Skin epidermis (tissue), 12 donors: ENCODE results near the gene NOS1AP.

Source experiments
- H3K27ac ChIP-seq, 21 experiments: fragments of 200-600 bp; sonication (generic) in 11 of 21; one replicate each; pipeline ENCODE4 v1.5.0; 2020; ENCODE audit warnings: mild to moderate bottlenecking in 3 of 21, inconsistent platforms in 2 of 21, moderate library complexity in 2 of 21
- H3K4me3 ChIP-seq, 7 experiments: fragments of 200-600 bp; sonication (generic) in 2 of 7; one replicate each; pipeline ENCODE4 v1.5.0; 2020; ENCODE audit warnings: inconsistent platforms in 2 of 7, mild to moderate bottlenecking in 2 of 7, moderate library complexity in 1 of 7

NOS1AP gene

DNA sequence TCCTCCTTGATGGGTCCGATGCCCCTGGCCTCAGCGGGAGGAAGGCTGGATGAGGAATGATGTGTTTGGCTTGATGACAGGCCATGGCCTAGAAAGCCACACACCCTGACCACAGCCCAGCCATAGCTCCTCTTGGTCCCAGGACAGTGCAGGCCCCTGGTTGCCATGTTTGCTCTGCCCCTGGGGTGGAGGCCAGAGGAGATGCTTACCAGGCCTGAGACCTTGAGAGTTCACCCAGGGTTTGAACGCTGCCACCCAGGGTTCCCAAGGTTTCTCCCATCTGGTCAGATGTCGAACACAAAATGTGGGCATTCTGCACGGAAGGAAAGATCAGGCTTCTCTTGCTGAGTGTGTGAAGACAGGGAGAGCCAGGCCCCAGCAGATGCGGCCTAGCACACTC is 314.6 kb downstream of the NOS1AP start:
- H3K27ac ChIP-seq: no peak overlapping the region
- no peak overlapping the region for H3K4me3 ChIP-seq

DNA sequence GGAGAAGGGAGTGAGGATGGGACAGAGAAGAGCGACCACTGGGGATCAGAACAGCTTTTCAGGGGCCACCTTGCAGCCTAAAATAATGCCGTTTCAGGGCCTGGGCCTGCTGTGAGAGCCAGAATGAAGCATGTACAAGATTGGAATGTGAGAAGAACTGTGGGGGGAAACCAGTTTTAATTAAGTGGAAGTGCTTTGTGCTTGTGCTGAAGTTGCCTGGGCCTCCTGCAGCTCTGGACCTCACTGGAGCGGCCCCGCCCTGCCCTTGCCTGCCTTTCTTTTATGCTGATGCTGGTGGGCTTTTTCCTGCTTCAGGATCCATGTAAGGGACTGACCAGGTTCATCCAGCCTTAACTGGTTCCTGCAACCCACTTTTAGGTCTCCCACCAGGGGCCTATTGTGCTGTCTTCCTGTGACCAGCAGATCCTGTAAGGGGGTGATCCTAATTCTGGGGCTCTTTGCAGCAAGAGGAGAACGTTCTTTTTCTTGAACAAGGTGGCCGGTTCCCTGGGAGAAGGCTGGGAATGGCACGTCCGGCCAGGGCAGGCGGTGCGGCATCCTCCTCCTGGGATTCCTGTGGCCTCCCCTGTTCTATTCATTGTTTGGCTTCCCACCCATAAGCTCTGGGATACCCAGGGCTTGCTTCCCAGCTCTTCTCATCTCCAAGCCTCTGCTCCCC is 315.2 kb downstream of the NOS1AP start:
- H3K4me3 ChIP-seq: no peak overlapping the region
- no peak overlapping the region for H3K27ac ChIP-seq

- H3K4me3 ChIP-seq: no peak overlapping the region
- H3K27ac ChIP-seq: no peak overlapping the region
These were observed 315.8 kb downstream of the NOS1AP start for GRCh38 chr1:162385280-162385623.

DNA sequence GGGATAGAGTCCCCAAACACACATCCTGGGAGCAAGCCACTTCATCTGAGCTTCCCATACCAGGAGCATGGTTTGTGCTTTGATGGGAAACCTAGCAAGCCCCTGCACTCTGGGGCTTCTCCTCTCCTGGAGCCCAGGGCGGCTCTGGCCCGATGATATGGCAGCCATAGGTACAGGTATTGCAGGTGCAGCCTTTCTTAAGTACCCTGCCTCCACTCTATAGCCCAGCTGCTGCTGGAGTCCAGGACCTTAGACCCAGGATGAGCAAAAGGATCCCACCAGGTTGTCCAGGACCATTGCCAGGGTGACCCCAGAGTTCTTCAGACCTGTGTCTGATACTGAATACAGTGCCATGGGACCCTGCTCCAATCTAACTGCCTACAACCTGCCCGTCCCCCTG is 316.2 kb downstream of the NOS1AP start:
- H3K27ac ChIP-seq: no peak overlapping the region
- H3K4me3 ChIP-seq: no peak overlapping the region

DNA sequence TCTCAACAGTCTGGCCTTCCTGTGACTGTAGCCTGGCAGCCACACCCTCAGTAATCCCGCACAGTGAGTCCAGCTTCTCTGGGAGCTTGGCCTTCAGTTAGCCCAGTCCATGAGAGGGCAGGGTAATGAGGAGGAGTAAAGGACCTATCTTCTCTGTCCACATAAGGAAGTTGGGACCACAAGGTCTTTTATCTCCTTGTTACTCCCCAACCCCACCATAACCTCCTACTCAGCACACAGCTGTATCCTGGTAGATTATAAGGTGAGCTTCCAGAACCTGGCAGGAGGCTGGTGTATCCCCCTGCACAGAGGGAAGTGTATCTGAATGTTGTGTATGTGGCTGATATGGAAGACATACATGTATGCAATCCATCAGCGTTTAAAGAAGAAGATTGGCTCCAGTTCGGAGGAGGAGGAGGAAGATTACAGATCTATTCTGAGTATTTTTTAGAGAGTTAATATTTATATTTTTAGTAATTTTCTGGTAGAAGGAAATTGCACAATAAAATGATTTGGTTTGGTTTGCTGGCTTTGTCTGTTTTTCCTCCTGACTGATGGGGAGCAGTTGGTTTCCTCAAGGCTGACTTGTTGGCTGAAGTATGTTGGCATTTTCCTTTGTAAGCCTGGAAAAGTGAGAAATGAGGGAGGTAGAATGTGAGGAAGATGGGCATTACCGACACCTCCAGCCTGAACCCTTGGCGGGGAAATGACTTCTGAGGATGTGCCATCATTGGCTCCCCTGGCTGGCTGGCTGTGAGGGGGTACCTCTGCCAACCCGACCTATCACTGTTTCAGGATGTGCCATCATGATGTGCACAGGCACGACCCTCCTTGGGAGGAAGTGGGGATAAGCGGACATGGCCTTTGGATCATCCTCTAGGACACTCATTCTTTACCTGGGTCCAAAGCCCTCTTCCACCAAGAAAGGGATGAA is 317.1 kb downstream of the NOS1AP start:
- Histone ChIP-seq H3K4me3 (no peak overlapping the region), H3K27ac (no peak overlapping the region)

DNA sequence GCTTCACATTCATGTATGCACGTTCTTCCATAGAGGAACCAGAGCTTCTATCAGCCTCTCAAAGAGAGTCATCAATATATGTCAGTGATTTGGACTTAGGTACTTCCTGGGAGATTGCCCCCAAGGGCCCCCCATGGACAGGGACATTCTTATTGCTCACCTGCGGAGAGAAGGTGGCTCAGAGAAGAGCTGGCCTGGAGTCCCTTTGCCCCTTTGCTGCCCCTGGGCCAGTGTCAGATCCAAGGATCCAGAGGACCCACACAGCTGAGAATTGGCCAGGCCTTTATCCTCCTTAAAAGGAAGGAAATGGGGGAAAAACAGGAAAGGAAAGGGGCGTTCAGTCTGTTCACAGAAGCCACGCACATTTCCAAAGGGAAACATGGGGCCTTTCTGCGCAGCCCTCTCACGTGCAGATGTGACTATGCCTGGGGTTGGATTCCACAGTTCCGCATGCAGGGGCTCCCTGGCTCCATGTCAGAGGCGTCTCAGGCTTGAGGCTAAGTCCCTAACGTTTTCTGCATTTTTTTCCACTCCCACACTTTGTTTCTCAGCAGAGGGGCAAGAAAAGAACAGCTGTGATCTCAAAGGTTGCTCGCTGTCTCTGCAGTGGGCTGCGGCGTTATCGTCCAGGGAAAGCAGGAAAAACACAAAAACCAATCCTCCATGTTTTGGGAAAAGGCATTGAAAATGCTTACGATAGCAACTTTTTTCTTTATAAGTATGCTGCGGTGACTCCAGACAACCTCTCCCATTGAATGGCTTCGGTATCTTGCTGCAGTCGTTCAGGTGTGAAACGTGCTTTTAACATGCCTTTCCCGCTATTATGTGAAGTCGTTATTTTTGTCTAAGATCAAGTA is 318.0 kb downstream of the NOS1AP start:
- Histone ChIP-seq H3K27ac (no peak overlapping the region), H3K4me3 (no peak overlapping the region)

DNA sequence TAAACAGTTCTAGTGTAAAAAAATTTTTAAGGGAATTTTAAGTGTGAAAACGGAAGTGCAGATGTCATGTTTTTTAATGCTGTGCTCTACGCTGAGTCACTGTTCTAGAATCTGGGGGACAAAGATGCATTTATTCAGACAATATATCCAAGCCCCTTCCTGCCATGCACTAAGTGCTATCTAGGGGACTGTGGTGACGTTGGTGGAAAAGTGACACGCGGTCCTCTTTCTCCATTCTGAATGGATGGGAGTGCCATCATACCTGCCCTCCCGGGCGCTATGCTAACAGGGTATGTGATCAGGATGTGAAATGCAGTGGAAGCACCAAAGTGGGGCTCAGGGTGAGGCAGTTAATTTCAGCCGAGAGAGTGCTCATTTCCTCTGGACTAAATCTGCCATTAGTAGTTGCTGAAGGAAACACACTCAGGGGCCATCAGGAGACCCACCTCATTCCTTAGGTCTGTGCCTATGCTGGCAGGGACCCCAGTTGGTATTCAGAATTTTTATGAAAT is 318.6 kb downstream of the NOS1AP start:
- no peak overlapping the region for H3K4me3 ChIP-seq
- H3K27ac ChIP-seq: no peak overlapping the region

GRCh38 chr1:162388615-162389014 is 319.1 kb downstream of the NOS1AP start:
- no peak overlapping the region for H3K27ac ChIP-seq
- no peak overlapping the region for H3K4me3 ChIP-seq

DNA sequence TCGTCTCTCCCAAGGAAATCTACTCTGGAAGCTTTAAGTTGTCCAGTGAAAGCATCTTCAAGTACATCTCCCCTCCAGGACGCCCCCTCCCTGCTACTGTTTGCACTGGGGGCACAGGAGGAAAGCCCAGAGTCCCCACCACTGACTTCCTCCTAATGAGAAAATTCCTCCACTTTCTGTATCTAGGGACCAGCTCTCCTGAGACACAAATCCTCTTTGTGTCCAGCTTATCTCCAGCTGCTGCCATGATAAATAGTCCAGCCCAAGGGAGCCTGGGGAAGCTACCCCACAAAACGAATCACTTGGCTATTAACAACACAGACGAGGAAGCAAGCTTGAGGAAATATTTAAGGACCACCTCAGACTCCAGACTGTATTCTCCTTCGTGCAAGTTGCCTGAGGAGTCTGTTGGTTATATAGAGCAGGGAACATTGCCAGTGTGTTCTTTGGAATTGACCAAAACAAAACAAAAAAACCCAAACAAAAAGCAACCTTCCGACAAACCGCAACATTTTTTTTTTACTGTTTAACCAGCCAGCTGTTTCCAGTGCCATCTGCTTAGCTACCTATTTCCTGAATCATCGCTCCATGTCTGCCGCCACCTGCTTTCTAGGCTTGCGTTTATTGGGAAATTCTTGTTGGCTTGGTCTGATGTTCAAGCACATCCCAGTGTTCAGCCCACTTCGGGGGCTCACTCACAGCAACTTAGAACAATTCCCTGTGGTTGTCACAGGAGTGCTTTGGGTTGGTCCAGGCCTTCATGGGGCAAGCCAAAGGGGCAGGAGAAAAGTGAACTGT is 319.7 kb downstream of the NOS1AP start:
- no peak overlapping the region for H3K4me3 ChIP-seq
- no peak overlapping the region for H3K27ac ChIP-seq

GRCh38 chr1:162389971-162390370 is 320.5 kb downstream of the NOS1AP start:
- Histone ChIP-seq H3K27ac (no peak overlapping the region), H3K4me3 (no peak overlapping the region)

- Histone ChIP-seq H3K27ac (no peak overlapping the region), H3K4me3 (no peak overlapping the region)
These were observed 321.1 kb downstream of the NOS1AP start for GRCh38 chr1:162390396-162391185.

- Histone ChIP-seq H3K27ac (no peak overlapping the region), H3K4me3 (no peak overlapping the region)
These were observed 322.5 kb downstream of the NOS1AP start for GRCh38 chr1:162391790-162392563.

DNA sequence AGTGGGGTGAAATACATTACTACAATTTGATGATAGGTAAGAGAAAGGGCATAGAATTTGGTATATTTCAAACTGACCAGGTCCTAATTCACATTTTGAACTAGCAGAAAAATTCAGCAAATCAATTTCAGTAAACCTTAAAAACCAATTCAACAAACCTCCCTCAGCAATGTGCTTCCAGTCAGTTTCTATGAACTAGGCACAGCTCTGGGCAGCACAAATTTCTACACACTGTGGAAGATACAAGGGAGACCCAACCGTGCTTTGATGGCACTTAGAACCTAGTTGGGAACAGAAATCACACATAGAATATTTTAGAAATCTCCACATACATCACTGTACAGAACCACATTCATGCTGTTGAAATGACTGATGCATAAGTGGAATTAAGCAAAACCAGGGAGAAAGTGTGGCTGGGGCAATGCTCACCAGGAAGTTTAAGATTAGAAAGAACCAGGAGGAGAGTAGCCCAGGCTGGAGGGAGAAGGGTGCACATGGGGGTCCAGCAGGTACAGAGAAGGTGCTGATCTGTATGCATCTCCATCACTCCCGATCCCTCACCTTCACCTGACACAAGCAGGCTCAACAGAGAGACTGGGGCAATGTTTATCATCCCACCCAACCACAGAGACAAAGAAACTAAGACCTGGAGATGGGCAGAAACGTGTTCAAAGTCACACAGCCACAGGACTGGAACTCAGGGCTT is 326.9 kb downstream of the NOS1AP start:
- Histone ChIP-seq H3K4me3 (no peak overlapping the region), H3K27ac (no peak overlapping the region)

- Histone ChIP-seq H3K4me3 (no peak overlapping the region), H3K27ac (no peak overlapping the region)
These were observed 327.6 kb downstream of the NOS1AP start for GRCh38 chr1:162397039-162397448.

GRCh38 chr1:162397943-162398560 is 328.6 kb downstream of the NOS1AP start:
- no peak overlapping the region for H3K27ac ChIP-seq
- H3K4me3 ChIP-seq: no peak overlapping the region

- no peak overlapping the region for H3K4me3 ChIP-seq
- H3K27ac ChIP-seq: no peak overlapping the region
These were observed 329.6 kb downstream of the NOS1AP start for GRCh38 chr1:162398999-162399580.
